Adrenal gland (tissue), 12 donors: ENCODE data around the gene TMEM214. TPM values are rescaled to one million over a fixed set of nuclear protein-coding genes. Genes with fewer than 3 reads are reported as not detected.

ENCODE experiments used
- DNase-seq, 7 donors: peaks; one replicate each; pipeline ENCODE4 v3.0.0-alpha.2; 2019 to 2020
- H3K27ac ChIP-seq, 5 donors: fragments of 200-600 bp; sonication (generic) in 4 of 5; 1 replicate in 3 of 5; 2 replicates in 2 of 5; pipeline versions ENCODE4 v1.5.1 to v1.8.0; 2016 to 2020; ENCODE audit warnings: mild to moderate bottlenecking in 1 of 5
- H3K27me3 ChIP-seq: fragments of 200-600 bp; 2 replicates; pipeline ENCODE4 v1.8.0; 2021
- H3K36me3 ChIP-seq, 2 donors: fragments of 200-600 bp; replicated peaks in 1 of 2; 1 replicate in 1 of 2; 2 replicates in 1 of 2; pipeline versions ENCODE4 v1.5.1 to v1.8.0; 2018 to 2022
- H3K4me1 ChIP-seq, 2 donors: fragments of 200-600 bp; replicated peaks in 1 of 2; 1 replicate in 1 of 2; 2 replicates in 1 of 2; pipeline versions ENCODE4 v1.5.1 to v1.8.0; 2018 to 2021
- H3K4me3 ChIP-seq, 4 donors: fragments of 200-600 bp; sonication (generic) in 3 of 4; one replicate each; pipeline ENCODE4 v1.5.1; 2016 to 2018
- H3K9me3 ChIP-seq, 3 donors: fragments of 200-600 bp; sonication (generic) in 1 of 3; replicated peaks in 1 of 3; 1 replicate in 2 of 3; 2 replicates in 1 of 3; pipeline versions ENCODE4 v1.5.1 to v1.8.0; 2016 to 2021
- CTCF ChIP-seq, 6 experiments: fragments of 450-650 bp in 4 of 6; fragments of 200-600 bp in 2 of 6; sonication (generic) in 1 of 6; IDR thresholded peaks; 1 replicate in 5 of 6; 2 replicates in 1 of 6; pipeline versions ENCODE4 v1.5.1 to v1.8.0; 2016 to 2021; ENCODE audit warnings: antibody characterized with exemption in 6 of 6, mild to moderate bottlenecking in 2 of 6, moderate library complexity in 1 of 6
- POLR2A ChIP-seq, 2 donors: fragments of 450-650 bp; IDR thresholded peaks; one replicate each; pipeline ENCODE4 v1.6.1; 2017; ENCODE audit warnings: antibody characterized with exemption in 2 of 2, mild to moderate bottlenecking in 2 of 2, moderate library complexity in 1 of 2
- WGBS, 4 donors: extraction: QIAGEN DNeasy Blood & Tissue Kit in 2 of 4; methylation state at CpG; one replicate each; pipeline versions ENCODE4 v1.1.5 to v1.1.7; 2013 to 2017; 5-methylcytosine and 5-hydroxymethylcytosine counted together
- intact Hi-C, 2 donors: fragments of 100-400 bp; cut with DNase I; formaldehyde crosslinking; loops; one replicate each; pipeline versions ENCODE4 v1.14.1 to v1.15.0; 2022 to 2023
- polyA plus RNA-seq, 3 donors: library from polyadenylated mRNA; stranded (reverse); fragments of 200-250 nt in 2 of 3; fragments of 350-450 nt in 1 of 3; fragmentation: Illumina TruSeq in 1 of 3; extraction: RNeasy Lipid Tissue Mini Kit (QIAGEN cat#74804) in 1 of 3; gene quantifications; one replicate each; pipeline ENCODE4 v1.2.3, GENCODE V29; 2013 to 2014
- total RNA-seq, 9 donors: library from RNA; depleted of rRNA in 4 of 9; stranded (reverse); fragments of >200 nt in 4 of 9; fragments of 120-200 nt in 1 of 9; fragmentation: NEBNext Ultra II Directional in 1 of 9; extraction: Animal tissue kit (Norgen Biotek cat#: 25700) in 1 of 9; gene quantifications; one replicate each; pipeline versions ENCODE4 v1.1.0 to v1.2.4, GENCODE V29; 2013 to 2023
- donor health status: healthy with polysubstance abuse.
- donor health status: Bipolar disorder and iron deficiency.
- donor health status: DM: yes; HTN: yes; CAD: no.
- donor health status: DM: no; HTN: no; CAD: no.
- donor health status: DM: no; HTN: no; CAD: no.
- donor health status: DM: yes; HTN: yes; CAD: no.

Gene TMEM214
- total and polyA plus RNA-seq, 12 donors = 25.2 to 124 (median 60.1) TPM

- peaks cover 10 to 22% of the 10 kb centered on the region in 2 donors for H3K4me1 ChIP-seq
- H3K36me3 ChIP-seq = peaks cover 0 to 36% of the 10 kb centered on the region in 2 donors
- H3K4me3 ChIP-seq = peak overlapping the region; percentile 54 to 99 (median 65)
- no peaks in the 10 kb centered on the region for H3K27me3 ChIP-seq
- no peaks in the 10 kb centered on the region for H3K9me3 ChIP-seq
- intact Hi-C loops = loop anchor here (5.0 to 10.0 kb wide), 2 partner anchors 49 to 51 kb away; partner anchors contain the start of gene KHK (in 1 of the 2)
- H3K27ac ChIP-seq = peak overlapping the region in 4 of 5 donors; percentile 62 to 87 (median 73)
- no peak for DNase-seq
- WGBS, 4 donors = 14 to 28% (median 15%) methylated on average over 5 to 11 of the region's 11 CpGs
- TF ChIP-seq POLR2A (IDR thresholded peaks at IDR 0.05) (no peak), CTCF (IDR thresholded peaks at IDR 0.05) (no peak)
These were observed 588 bp downstream of the TMEM214 start for GRCh38 chr2:27033253-27033852.

GRCh38 chr2:27038012-27038411 is 5.2 kb downstream of the TMEM214 start:
- WGBS, 4 donors = 90 to 100% (median 91%) methylated on average over 1 to 6 of the region's 6 CpGs
- no peaks in the 10 kb centered on the region for H3K9me3 ChIP-seq
- intact Hi-C loops = loop anchor here in 1 of 2 donors (10.0 kb wide), 1 partner anchor 47 kb away; the partner anchor contains the start of gene KHK
- H3K27ac ChIP-seq = no peak overlapping the region
- H3K27me3 ChIP-seq = no peaks in the 10 kb centered on the region
- TF ChIP-seq POLR2A (IDR thresholded peaks at IDR 0.05) (no peak), CTCF (IDR thresholded peaks at IDR 0.05) (no peak)
- peaks cover 0 to 70% of the 10 kb centered on the region in 2 donors for H3K36me3 ChIP-seq
- DNase-seq = no peak
- peaks cover 15 to 30% of the 10 kb centered on the region in 2 donors for H3K4me1 ChIP-seq
- no peak overlapping the region for H3K4me3 ChIP-seq

GRCh38 chr2:27038631-27039339 is 6.0 kb downstream of the TMEM214 start:
- 88 to 93% (median 91%) methylated on average over 11 to 17 of the region's 17 CpGs for WGBS, 4 donors
- no peak overlapping the region for H3K27ac ChIP-seq
- H3K4me3 ChIP-seq = no peak overlapping the region
- TF ChIP-seq POLR2A (IDR thresholded peaks at IDR 0.05) = no peak
- TF ChIP-seq CTCF (IDR thresholded peaks at IDR 0.05) = no peak
- peaks cover 11 to 26% of the 10 kb centered on the region in 2 donors for H3K4me1 ChIP-seq
- H3K9me3 ChIP-seq = no peaks in the 10 kb centered on the region
- peaks cover 0 to 70% of the 10 kb centered on the region in 2 donors for H3K36me3 ChIP-seq
- intact Hi-C loops = loop anchor here in 1 of 2 donors (10.0 kb wide), 1 partner anchor 46 kb away; the partner anchor contains the start of gene KHK
- no peaks in the 10 kb centered on the region for H3K27me3 ChIP-seq
- no peak for DNase-seq

GRCh38 chr2:27039426-27039825 is 6.7 kb downstream of the TMEM214 start:
- TF ChIP-seq POLR2A (IDR thresholded peaks at IDR 0.05) (no peak), CTCF (IDR thresholded peaks at IDR 0.05) (no peak)
- intact Hi-C loops = loop anchor here in 1 of 2 donors (10.0 kb wide), 1 partner anchor 45 kb away; the partner anchor contains the start of gene KHK
- no peaks in the 10 kb centered on the region for H3K27me3 ChIP-seq
- H3K36me3 ChIP-seq = peaks cover 0 to 70% of the 10 kb centered on the region in 2 donors
- peaks cover 6 to 19% of the 10 kb centered on the region in 2 donors for H3K4me1 ChIP-seq
- no peak overlapping the region for H3K27ac ChIP-seq
- 91 to 96% (median 94%) methylated on average over 4 to 6 of the region's 6 CpGs for WGBS, 4 donors
- no peak overlapping the region for H3K4me3 ChIP-seq
- H3K9me3 ChIP-seq = no peaks in the 10 kb centered on the region
- DNase-seq = no peak
